ENCODE data around the gene ESR1.

ESR1 gene

GRCh38 chr6:152154559-152155356, 347.3 kb downstream of the ESR1 start:
- TF ChIP-seq Cebpa-rat (IDR thresholded peaks at IDR 0.05): no peak
- Histone ChIP-seq H3K4me2 (no peak overlapping the region), H3K27ac (no peak overlapping the region), H3K9me3 (no peaks in the 10 kb centered on the region), H4K20me1 (no peaks in the 10 kb centered on the region), H3K27me3 (no peaks in the 10 kb centered on the region), H3K4me1 (no peaks in the 10 kb centered on the region), H3K4me3 (no peak overlapping the region), H3K9ac (no peak overlapping the region), H3K36me3 (peaks cover 45% of the 10 kb centered on the region)

- TF ChIP-seq Cebpa-rat (IDR thresholded peaks at IDR 0.05): no peak
- H4K20me1 ChIP-seq: no peaks in the 10 kb centered on the region
- no peak overlapping the region for H3K4me3 ChIP-seq
Observed at GRCh38 chr6:152155792-152156191, 348.3 kb downstream of the ESR1 start.

GRCh38 chr6:152160346-152160745, 352.9 kb downstream of the ESR1 start:
- Histone ChIP-seq H3K4me3 (no peak overlapping the region), H3K9ac (no peak overlapping the region), H3K9me3 (no peaks in the 10 kb centered on the region), H3K4me1 (no peaks in the 10 kb centered on the region), H3K27me3 (no peaks in the 10 kb centered on the region), H3K4me2 (no peak overlapping the region), H3K27ac (no peak overlapping the region), H3K36me3 (peaks cover 22% of the 10 kb centered on the region; the same call in 1 of the 2 replicates), H4K20me1 (no peaks in the 10 kb centered on the region)
- TF ChIP-seq Cebpa-rat (IDR thresholded peaks at IDR 0.05): no peak

More at GRCh38 chr6:152155792-152156191, 348.3 kb downstream of the ESR1 start:
- Histone ChIP-seq H3K36me3 (peaks cover 43% of the 10 kb centered on the region), H3K27ac (no peak overlapping the region), H3K4me2 (no peak overlapping the region), H3K27me3 (no peaks in the 10 kb centered on the region), H3K9me3 (no peaks in the 10 kb centered on the region), H3K9ac (no peak overlapping the region), H3K4me1 (no peaks in the 10 kb centered on the region)

GRCh38 chr6:152161501-152161900, 354.0 kb downstream of the ESR1 start:
- TF ChIP-seq Cebpa-rat (IDR thresholded peaks at IDR 0.05): no peak
- Histone ChIP-seq H3K9me3 (no peaks in the 10 kb centered on the region), H3K9ac (no peak overlapping the region), H3K27me3 (no peaks in the 10 kb centered on the region), H4K20me1 (no peaks in the 10 kb centered on the region), H3K36me3 (peaks cover 19% of the 10 kb centered on the region; the same call in 1 of the 2 replicates), H3K4me3 (no peak overlapping the region), H3K27ac (no peak overlapping the region), H3K4me2 (no peak overlapping the region), H3K4me1 (no peaks in the 10 kb centered on the region)

- H3K27ac ChIP-seq: no peak overlapping the region
- H3K36me3 ChIP-seq: peaks cover 25% of the 10 kb centered on the region; the same call in 1 of the 2 replicates
- H3K4me2 ChIP-seq: no peak overlapping the region
- H3K9me3 ChIP-seq: no peaks in the 10 kb centered on the region
- no peaks in the 10 kb centered on the region for H3K4me1 ChIP-seq
- no peak overlapping the region for H3K4me3 ChIP-seq
- TF ChIP-seq Cebpa-rat (IDR thresholded peaks at IDR 0.05): no peak
- no peaks in the 10 kb centered on the region for H3K27me3 ChIP-seq
- no peak overlapping the region for H3K9ac ChIP-seq
- no peaks in the 10 kb centered on the region for H4K20me1 ChIP-seq
Observed at GRCh38 chr6:152164957-152165356, 357.5 kb downstream of the ESR1 start.

GRCh38 chr6:152166497-152166896, 359.0 kb downstream of the ESR1 start:
- H3K27ac ChIP-seq: no peak overlapping the region
- H4K20me1 ChIP-seq: no peaks in the 10 kb centered on the region
- no peaks in the 10 kb centered on the region for H3K27me3 ChIP-seq
- no peak overlapping the region for H3K9ac ChIP-seq
- peaks cover 33% of the 10 kb centered on the region for H3K36me3 ChIP-seq
- no peak for TF ChIP-seq Cebpa-rat (IDR thresholded peaks at IDR 0.05)
- no peaks in the 10 kb centered on the region for H3K4me1 ChIP-seq
- H3K4me3 ChIP-seq: no peak overlapping the region
- peaks cover 6% of the 10 kb centered on the region; the same call in 1 of the 2 replicates for H3K9me3 ChIP-seq
- H3K4me2 ChIP-seq: no peak overlapping the region

- no peaks in the 10 kb centered on the region for H4K20me1 ChIP-seq
- H3K27me3 ChIP-seq: no peaks in the 10 kb centered on the region
- TF ChIP-seq Cebpa-rat (IDR thresholded peaks at IDR 0.05): no peak
- peaks cover 33% of the 10 kb centered on the region for H3K36me3 ChIP-seq
- peaks cover 6% of the 10 kb centered on the region; the same call in 1 of the 2 replicates for H3K9me3 ChIP-seq
- no peak overlapping the region for H3K9ac ChIP-seq
- H3K4me1 ChIP-seq: no peaks in the 10 kb centered on the region
- no peak overlapping the region for H3K4me2 ChIP-seq
- H3K27ac ChIP-seq: no peak overlapping the region
- no peak overlapping the region for H3K4me3 ChIP-seq
Observed at GRCh38 chr6:152166897-152167296, 359.4 kb downstream of the ESR1 start.

- peaks cover 33% of the 10 kb centered on the region for H3K36me3 ChIP-seq
- no peaks in the 10 kb centered on the region for H4K20me1 ChIP-seq
- H3K27ac ChIP-seq: no peak overlapping the region
- H3K9ac ChIP-seq: no peak overlapping the region
- H3K4me2 ChIP-seq: no peak overlapping the region
- H3K4me1 ChIP-seq: no peaks in the 10 kb centered on the region
- H3K4me3 ChIP-seq: no peak overlapping the region
- TF ChIP-seq Cebpa-rat (IDR thresholded peaks at IDR 0.05): no peak
- peaks cover 6% of the 10 kb centered on the region; the same call in 1 of the 2 replicates for H3K9me3 ChIP-seq
- H3K27me3 ChIP-seq: no peaks in the 10 kb centered on the region
Observed at GRCh38 chr6:152167641-152168603, 360.4 kb downstream of the ESR1 start.

GRCh38 chr6:152170313-152170701, 362.8 kb downstream of the ESR1 start:
- Histone ChIP-seq H3K4me2 (no peak overlapping the region), H3K4me3 (no peak overlapping the region), H3K36me3 (peaks cover 37% of the 10 kb centered on the region), H3K4me1 (peaks cover 6% of the 10 kb centered on the region; the same call in 1 of the 2 replicates), H3K27me3 (no peaks in the 10 kb centered on the region), H3K9ac (no peak overlapping the region), H3K9me3 (peaks cover 6% of the 10 kb centered on the region; the same call in 1 of the 2 replicates), H3K27ac (no peak overlapping the region), H4K20me1 (no peaks in the 10 kb centered on the region)
- TF ChIP-seq Cebpa-rat (IDR thresholded peaks at IDR 0.05): no peak

Data from BLaER1 (cell line).